Central memory CD4-positive, alpha-beta T cell (primary cell): ENCODE measurements around the gene GNB4.

Experiments used
- DNase-seq: peaks from one replicate; pipeline ENCODE4 v3.0.0; 2022
- total RNA-seq, 3 experiments: gene quantifications; one replicate each; lab custom pipeline; 2026; lab: John Stamatoyannopoulos, UW

GNB4 gene
- total RNA-seq: 0 to 0.71 (median 0.60) reads per million in 3 experiments

GRCh38 chr3:179451265-179452175 lies at the start of gene GNB4:
Gene GNB4, minus strand, starts transcription at chr3:179451470. Its CDS starts 25,270 bp downstream, at chr3:179426200.
- peak; percentile 24 for DNase-seq

GRCh38 chr3:179495483-179495882 lies 44.2 kb upstream of the GNB4 start:
- no peak for DNase-seq

- no peak for DNase-seq
Measured at GRCh38 chr3:179493260-179493659, 42.0 kb upstream of the GNB4 start.

- no peak for DNase-seq
Measured at GRCh38 chr3:179488213-179488612, 36.9 kb upstream of the GNB4 start.

GRCh38 chr3:179486806-179487205 lies 35.5 kb upstream of the GNB4 start:
- no peak for DNase-seq

- no peak for DNase-seq
Measured at GRCh38 chr3:179482857-179483256, 31.6 kb upstream of the GNB4 start.

- no peak for DNase-seq
Measured at GRCh38 chr3:179476215-179476614, 24.9 kb upstream of the GNB4 start.

- DNase-seq: no peak
Measured at GRCh38 chr3:179474480-179474879, 23.2 kb upstream of the GNB4 start.

GRCh38 chr3:179473565-179473964 lies 22.3 kb upstream of the GNB4 start:
- no peak for DNase-seq

- DNase-seq: no peak
Measured at GRCh38 chr3:179464323-179465092, 13.2 kb upstream of the GNB4 start.

- DNase-seq: no peak
Measured at GRCh38 chr3:179463319-179463718, 12.0 kb upstream of the GNB4 start.

- DNase-seq: no peak
Measured at GRCh38 chr3:179460260-179460659, 9.0 kb upstream of the GNB4 start.

- DNase-seq: no peak
Measured at GRCh38 chr3:179455954-179456353, 4.7 kb upstream of the GNB4 start.

GRCh38 chr3:179454887-179455286 lies 3.6 kb upstream of the GNB4 start:
- DNase-seq: no peak

- DNase-seq: no peak
Measured at GRCh38 chr3:179453967-179454366, 2.7 kb upstream of the GNB4 start.

GRCh38 chr3:179452872-179453271 lies 1.6 kb upstream of the GNB4 start:
- DNase-seq: no peak

GRCh38 chr3:179452176-179452564 lies 900 bp upstream of the GNB4 start:
- no peak for DNase-seq

GRCh38 chr3:179450901-179451264 lies 387 bp downstream of the GNB4 start:
- peak; percentile 7 for DNase-seq

GRCh38 chr3:179450261-179450701 lies 989 bp downstream of the GNB4 start:
- no peak for DNase-seq

- no peak for DNase-seq
Measured at GRCh38 chr3:179449636-179450035, 1.6 kb downstream of the GNB4 start.

GRCh38 chr3:179447251-179447650 lies 4.0 kb downstream of the GNB4 start:
- DNase-seq: no peak

- DNase-seq: no peak
Measured at GRCh38 chr3:179446501-179446900, 4.8 kb downstream of the GNB4 start.

GRCh38 chr3:179438841-179439240 lies 12.4 kb downstream of the GNB4 start:
- DNase-seq: no peak

- no peak for DNase-seq
Measured at GRCh38 chr3:179436517-179436916, 14.8 kb downstream of the GNB4 start.
